Neural progenitor cell (in vitro differentiated cells): ENCODE measurements around the gene TSPEAR. TPM values are rescaled to one million over a fixed set of nuclear protein-coding genes. Genes with fewer than 3 reads are reported as not detected.

Experiments used
- DNase-seq: peaks from one replicate; pipeline ENCODE4 v3.0.0-alpha.2; 2016; ENCODE audit warnings: low spot score
- H2AFZ ChIP-seq: fragments of 200-600 bp; sonication (generic); replicated peaks from 2 replicates; pipeline ENCODE4 v1.6.1; 2016; ENCODE audit warnings: antibody characterized with exemption
- H3F3A ChIP-seq: fragments of 200-600 bp; sonication (generic); 2 replicates; pipeline ENCODE4 v1.6.1; 2016; ENCODE audit warnings: antibody characterized with exemption, low read depth
- H3K27ac ChIP-seq: fragments of 200-600 bp; sonication (generic); 2 replicates; pipeline ENCODE4 v1.5.1; 2016; ENCODE audit warnings: mild to moderate bottlenecking
- H3K27me3 ChIP-seq: fragments of 200-600 bp; sonication (generic); 2 replicates; pipeline ENCODE4 v1.6.1; 2016; ENCODE audit warnings: mild to moderate bottlenecking, moderate library complexity
- H3K36me3 ChIP-seq: fragments of 200-600 bp; sonication (generic); 2 replicates; pipeline ENCODE4 v1.5.1; 2016
- H3K4me1 ChIP-seq: fragments of 200-600 bp; sonication (generic); 2 replicates; pipeline ENCODE4 v1.6.1; 2016; ENCODE audit warnings: mixed run types
- H3K4me2 ChIP-seq: fragments of 200-600 bp; sonication (generic); 2 replicates; pipeline ENCODE4 v1.6.1; 2016
- H3K4me3 ChIP-seq: fragments of 200-600 bp; sonication (generic); 2 replicates; pipeline ENCODE4 v1.5.1; 2016
- H3K79me2 ChIP-seq: fragments of 200-600 bp; sonication (generic); 2 replicates; pipeline ENCODE4 v1.6.1; 2016; ENCODE audit warnings: low read depth
- H3K9ac ChIP-seq: fragments of 200-600 bp; sonication (generic); 2 replicates; pipeline ENCODE4 v1.6.1; 2016
- H3K9me3 ChIP-seq: fragments of 200-600 bp; sonication (generic); 2 replicates; pipeline ENCODE4 v1.5.1; 2016; ENCODE audit warnings: low read depth
- H4K20me1 ChIP-seq: fragments of 200-600 bp; sonication (generic); 2 replicates; pipeline ENCODE4 v1.6.1; 2016; ENCODE audit warnings: low read depth
- H3K27ac Mint-ChIP-seq: 3 replicates; pipeline ENCODE4 v1.8.0; 2021; ENCODE audit warnings: mixed read lengths
- H3K27me3 Mint-ChIP-seq: 2 replicates; pipeline ENCODE4 v1.8.0; 2022; ENCODE audit warnings: low read depth, mild to moderate bottlenecking, inconsistent platforms, moderate library complexity, mixed read lengths; ENCODE audit not compliant: insufficient read depth
- H3K36me3 Mint-ChIP-seq: 3 replicates; pipeline ENCODE4 v1.8.0; 2021; ENCODE audit warnings: mixed read lengths
- H3K4me1 Mint-ChIP-seq: 3 replicates; pipeline ENCODE4 v1.8.0; 2021; ENCODE audit warnings: mixed read lengths
- H3K4me3 Mint-ChIP-seq: 3 replicates; pipeline ENCODE4 v1.8.0; 2021; ENCODE audit warnings: mild to moderate bottlenecking, moderate library complexity, mixed read lengths
- H3K9me3 Mint-ChIP-seq: 3 replicates; pipeline ENCODE4 v1.8.0; 2020; ENCODE audit warnings: mixed read lengths
- EZH2 ChIP-seq: fragments of 200-600 bp; sonication (generic); IDR thresholded peaks from 2 replicates; pipeline ENCODE4 v1.6.1; 2017; ENCODE audit warnings: antibody characterized with exemption, mild to moderate bottlenecking, moderate library complexity
- EZH2phosphoT487 ChIP-seq: fragments of 200-600 bp; sonication (generic); IDR thresholded peaks from 2 replicates; pipeline ENCODE4 v1.6.1; 2017; ENCODE audit warnings: antibody characterized with exemption
- total RNA-seq: library from RNA; depleted of rRNA; stranded (reverse); fragments of >200 nt; gene quantifications from 2 replicates; pipeline ENCODE4 v1.2.3, GENCODE V29; 2015; ENCODE audit warnings: low replicate concordance
- TF ChIP-seq, protein P1 (sequence below): fragments of 200-600 bp; sonication (generic); IDR thresholded peaks from 2 replicates; pipeline ENCODE4 v1.5.1; 2017; ENCODE audit warnings: antibody characterized with exemption, mild to moderate bottlenecking

TSPEAR gene
- total RNA-seq, 1 donor from 2014 or later: not detected

- Mint-ChIP-seq H3K27me3 (peaks cover 26% of the 10 kb centered on the region), H3K4me1 (peaks cover 39% of the 10 kb centered on the region), H3K9me3 (peaks cover 19% of the 10 kb centered on the region), H3K36me3 (peaks cover 3% of the 10 kb centered on the region), H3K4me3 (no peak overlapping the region), H3K27ac (no peak overlapping the region)
- Histone ChIP-seq H2AFZ (no peak overlapping the region), H3K4me2 (no peak overlapping the region), H3K4me3 (no peak overlapping the region), H3K4me1 (peaks cover 25% of the 10 kb centered on the region), H3K9ac (no peak overlapping the region), H3K27ac (no peak overlapping the region), H3F3A (no peaks in the 10 kb centered on the region), H3K27me3 (peaks cover 1% of the 10 kb centered on the region), H3K9me3 (peaks cover 5% of the 10 kb centered on the region), H3K36me3 (no peaks in the 10 kb centered on the region), H3K79me2 (no peaks in the 10 kb centered on the region), H4K20me1 (no peaks in the 10 kb centered on the region)
- TF ChIP-seq EZH2 (no peak), EZH2phosphoT487 (no peak)
- TF ChIP-seq, protein P1, sequence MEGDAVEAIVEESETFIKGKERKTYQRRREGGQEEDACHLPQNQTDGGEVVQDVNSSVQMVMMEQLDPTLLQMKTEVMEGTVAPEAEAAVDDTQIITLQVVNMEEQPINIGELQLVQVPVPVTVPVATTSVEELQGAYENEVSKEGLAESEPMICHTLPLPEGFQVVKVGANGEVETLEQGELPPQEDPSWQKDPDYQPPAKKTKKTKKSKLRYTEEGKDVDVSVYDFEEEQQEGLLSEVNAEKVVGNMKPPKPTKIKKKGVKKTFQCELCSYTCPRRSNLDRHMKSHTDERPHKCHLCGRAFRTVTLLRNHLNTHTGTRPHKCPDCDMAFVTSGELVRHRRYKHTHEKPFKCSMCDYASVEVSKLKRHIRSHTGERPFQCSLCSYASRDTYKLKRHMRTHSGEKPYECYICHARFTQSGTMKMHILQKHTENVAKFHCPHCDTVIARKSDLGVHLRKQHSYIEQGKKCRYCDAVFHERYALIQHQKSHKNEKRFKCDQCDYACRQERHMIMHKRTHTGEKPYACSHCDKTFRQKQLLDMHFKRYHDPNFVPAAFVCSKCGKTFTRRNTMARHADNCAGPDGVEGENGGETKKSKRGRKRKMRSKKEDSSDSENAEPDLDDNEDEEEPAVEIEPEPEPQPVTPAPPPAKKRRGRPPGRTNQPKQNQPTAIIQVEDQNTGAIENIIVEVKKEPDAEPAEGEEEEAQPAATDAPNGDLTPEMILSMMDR: no peak
- no peak for DNase-seq
Observed at GRCh38 chr21:44695641-44696040, 15.7 kb downstream of the TSPEAR start.

GRCh38 chr21:44695184-44695583 lies 16.2 kb downstream of the TSPEAR start:
- peaks cover 30% of the 10 kb centered on the region for H3K27me3 Mint-ChIP-seq
- Histone ChIP-seq H3K4me1 (peaks cover 22% of the 10 kb centered on the region), H3K27ac (no peak overlapping the region), H3K9me3 (peaks cover 5% of the 10 kb centered on the region), H3K27me3 (no peaks in the 10 kb centered on the region), H4K20me1 (no peaks in the 10 kb centered on the region), H3K4me2 (no peak overlapping the region), H3F3A (no peaks in the 10 kb centered on the region), H2AFZ (no peak overlapping the region), H3K9ac (no peak overlapping the region), H3K79me2 (no peaks in the 10 kb centered on the region), H3K36me3 (no peaks in the 10 kb centered on the region), H3K4me3 (no peak overlapping the region)
- no peak overlapping the region for H3K27ac Mint-ChIP-seq
- peaks cover 19% of the 10 kb centered on the region for H3K9me3 Mint-ChIP-seq
- H3K4me3 Mint-ChIP-seq: no peak overlapping the region
- H3K4me1 Mint-ChIP-seq: peaks cover 39% of the 10 kb centered on the region
- no peak for DNase-seq
- TF ChIP-seq, protein P1: no peak
- no peak for TF ChIP-seq EZH2
- no peak for TF ChIP-seq EZH2phosphoT487
- peaks cover 3% of the 10 kb centered on the region for H3K36me3 Mint-ChIP-seq

GRCh38 chr21:44694776-44695175 lies 16.6 kb downstream of the TSPEAR start:
- Mint-ChIP-seq H3K9me3 (peaks cover 19% of the 10 kb centered on the region), H3K27ac (no peak overlapping the region), H3K36me3 (peaks cover 3% of the 10 kb centered on the region), H3K4me1 (peaks cover 35% of the 10 kb centered on the region), H3K4me3 (no peak overlapping the region), H3K27me3 (peaks cover 28% of the 10 kb centered on the region)
- H3K4me2 ChIP-seq: no peak overlapping the region
- no peaks in the 10 kb centered on the region for H3F3A ChIP-seq
- no peaks in the 10 kb centered on the region for H4K20me1 ChIP-seq
- H3K4me1 ChIP-seq: peaks cover 18% of the 10 kb centered on the region
- H3K9me3 ChIP-seq: peaks cover 5% of the 10 kb centered on the region
- H3K36me3 ChIP-seq: no peaks in the 10 kb centered on the region
- no peak overlapping the region for H3K27ac ChIP-seq
- H3K27me3 ChIP-seq: no peaks in the 10 kb centered on the region
- H3K79me2 ChIP-seq: no peaks in the 10 kb centered on the region
- TF ChIP-seq EZH2: no peak
- TF ChIP-seq, protein P1: no peak
- TF ChIP-seq EZH2phosphoT487: no peak
- DNase-seq: no peak
- no peak overlapping the region for H3K4me3 ChIP-seq
- H2AFZ ChIP-seq: no peak overlapping the region
- no peak overlapping the region for H3K9ac ChIP-seq
